ENCODE measurements around the gene LIN9.

The LIN9 gene

GRCh38 chr1:226353698-226354525, 44.9 kb upstream of the LIN9 start:
- TF ChIP-seq NFIC (IDR thresholded peaks at IDR 0.05) (no peak), TCF12 (IDR thresholded peaks at IDR 0.05; ENCODE audit: low read depth) (no peak), TAF1 (IDR thresholded peaks at IDR 0.05; ENCODE audit: low read depth) (no peak), RAD21 (IDR thresholded peaks at IDR 0.05; ENCODE audit: low read depth) (no peak), CEBPB (IDR thresholded peaks at IDR 0.05) (no peak), EP300 (IDR thresholded peaks at IDR 0.05; ENCODE audit: borderline replicate concordance) (no peak), MAX (IDR thresholded peaks at IDR 0.05) (no peak), YY1 (IDR thresholded peaks at IDR 0.05; ENCODE audit: low read depth) (no peak), FOXM1 (IDR thresholded peaks at IDR 0.05; ENCODE audit: borderline replicate concordance, low read depth) (no peak), EGR1 (IDR thresholded peaks at IDR 0.05) (no peak), CREB1 (IDR thresholded peaks at IDR 0.05; ENCODE audit: low read depth) (no peak), ZBTB7A (IDR thresholded peaks at IDR 0.05; ENCODE audit: low read depth) (no peak), TEAD4 (IDR thresholded peaks at IDR 0.05) (no peak)
- TF ChIP-seq, protein P1, sequence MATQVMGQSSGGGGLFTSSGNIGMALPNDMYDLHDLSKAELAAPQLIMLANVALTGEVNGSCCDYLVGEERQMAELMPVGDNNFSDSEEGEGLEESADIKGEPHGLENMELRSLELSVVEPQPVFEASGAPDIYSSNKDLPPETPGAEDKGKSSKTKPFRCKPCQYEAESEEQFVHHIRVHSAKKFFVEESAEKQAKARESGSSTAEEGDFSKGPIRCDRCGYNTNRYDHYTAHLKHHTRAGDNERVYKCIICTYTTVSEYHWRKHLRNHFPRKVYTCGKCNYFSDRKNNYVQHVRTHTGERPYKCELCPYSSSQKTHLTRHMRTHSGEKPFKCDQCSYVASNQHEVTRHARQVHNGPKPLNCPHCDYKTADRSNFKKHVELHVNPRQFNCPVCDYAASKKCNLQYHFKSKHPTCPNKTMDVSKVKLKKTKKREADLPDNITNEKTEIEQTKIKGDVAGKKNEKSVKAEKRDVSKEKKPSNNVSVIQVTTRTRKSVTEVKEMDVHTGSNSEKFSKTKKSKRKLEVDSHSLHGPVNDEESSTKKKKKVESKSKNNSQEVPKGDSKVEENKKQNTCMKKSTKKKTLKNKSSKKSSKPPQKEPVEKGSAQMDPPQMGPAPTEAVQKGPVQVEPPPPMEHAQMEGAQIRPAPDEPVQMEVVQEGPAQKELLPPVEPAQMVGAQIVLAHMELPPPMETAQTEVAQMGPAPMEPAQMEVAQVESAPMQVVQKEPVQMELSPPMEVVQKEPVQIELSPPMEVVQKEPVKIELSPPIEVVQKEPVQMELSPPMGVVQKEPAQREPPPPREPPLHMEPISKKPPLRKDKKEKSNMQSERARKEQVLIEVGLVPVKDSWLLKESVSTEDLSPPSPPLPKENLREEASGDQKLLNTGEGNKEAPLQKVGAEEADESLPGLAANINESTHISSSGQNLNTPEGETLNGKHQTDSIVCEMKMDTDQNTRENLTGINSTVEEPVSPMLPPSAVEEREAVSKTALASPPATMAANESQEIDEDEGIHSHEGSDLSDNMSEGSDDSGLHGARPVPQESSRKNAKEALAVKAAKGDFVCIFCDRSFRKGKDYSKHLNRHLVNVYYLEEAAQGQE (IDR thresholded peaks at IDR 0.05; ENCODE audit: low read depth): no peak
- TF ChIP-seq, protein P2, sequence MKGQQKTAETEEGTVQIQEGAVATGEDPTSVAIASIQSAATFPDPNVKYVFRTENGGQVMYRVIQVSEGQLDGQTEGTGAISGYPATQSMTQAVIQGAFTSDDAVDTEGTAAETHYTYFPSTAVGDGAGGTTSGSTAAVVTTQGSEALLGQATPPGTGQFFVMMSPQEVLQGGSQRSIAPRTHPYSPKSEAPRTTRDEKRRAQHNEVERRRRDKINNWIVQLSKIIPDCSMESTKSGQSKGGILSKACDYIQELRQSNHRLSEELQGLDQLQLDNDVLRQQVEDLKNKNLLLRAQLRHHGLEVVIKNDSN (IDR thresholded peaks at IDR 0.05): no peak

DNA sequence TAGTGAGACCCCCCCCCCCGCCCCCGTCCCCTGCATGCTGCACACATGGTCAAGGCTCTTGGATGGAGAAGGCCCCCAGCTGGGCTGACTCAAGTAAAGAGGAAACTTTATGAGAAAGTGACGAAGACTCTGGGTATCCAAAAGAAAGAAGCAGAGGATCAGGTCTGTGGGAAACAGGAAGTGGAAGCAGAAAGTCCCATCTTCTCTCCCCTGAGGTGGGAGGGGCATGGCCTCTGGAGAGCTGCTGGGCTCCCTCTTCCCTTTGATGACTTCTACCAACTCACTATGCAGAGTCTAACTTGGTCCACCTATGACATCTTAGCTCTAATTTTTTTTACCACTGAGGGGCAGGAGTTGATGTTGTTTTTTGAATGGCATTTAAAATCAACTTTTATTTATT, 42.7 kb upstream of the LIN9 start:
- TF ChIP-seq YY1 (IDR thresholded peaks at IDR 0.05; ENCODE audit: low read depth) (no peak), RAD21 (IDR thresholded peaks at IDR 0.05; ENCODE audit: low read depth) (no peak), CREB1 (IDR thresholded peaks at IDR 0.05; ENCODE audit: low read depth) (no peak), TCF12 (IDR thresholded peaks at IDR 0.05; ENCODE audit: low read depth) (no peak), ZBTB7A (IDR thresholded peaks at IDR 0.05; ENCODE audit: low read depth) (no peak), NFIC (IDR thresholded peaks at IDR 0.05) (no peak), TEAD4 (IDR thresholded peaks at IDR 0.05) (no peak), CEBPB (IDR thresholded peaks at IDR 0.05) (no peak), FOXM1 (IDR thresholded peaks at IDR 0.05; ENCODE audit: borderline replicate concordance, low read depth) (no peak), EP300 (IDR thresholded peaks at IDR 0.05; ENCODE audit: borderline replicate concordance) (no peak), TAF1 (IDR thresholded peaks at IDR 0.05; ENCODE audit: low read depth) (no peak), EGR1 (IDR thresholded peaks at IDR 0.05) (no peak), MAX (IDR thresholded peaks at IDR 0.05) (no peak)
- TF ChIP-seq, protein P2 (IDR thresholded peaks at IDR 0.05): no peak
- TF ChIP-seq, protein P1 (IDR thresholded peaks at IDR 0.05; ENCODE audit: low read depth): no peak

- TF ChIP-seq YY1 (IDR thresholded peaks at IDR 0.05; ENCODE audit: low read depth) (no peak), FOXM1 (IDR thresholded peaks at IDR 0.05; ENCODE audit: borderline replicate concordance, low read depth) (no peak), CREB1 (IDR thresholded peaks at IDR 0.05; ENCODE audit: low read depth) (no peak), EP300 (IDR thresholded peaks at IDR 0.05; ENCODE audit: borderline replicate concordance) (no peak), TEAD4 (IDR thresholded peaks at IDR 0.05) (no peak), TAF1 (IDR thresholded peaks at IDR 0.05; ENCODE audit: low read depth) (no peak), RAD21 (IDR thresholded peaks at IDR 0.05; ENCODE audit: low read depth) (no peak), EGR1 (IDR thresholded peaks at IDR 0.05) (no peak), NFIC (IDR thresholded peaks at IDR 0.05) (no peak), CEBPB (IDR thresholded peaks at IDR 0.05) (no peak), MAX (IDR thresholded peaks at IDR 0.05) (no peak), ZBTB7A (IDR thresholded peaks at IDR 0.05; ENCODE audit: low read depth) (no peak), TCF12 (IDR thresholded peaks at IDR 0.05; ENCODE audit: low read depth) (no peak)
- TF ChIP-seq, protein P2 (IDR thresholded peaks at IDR 0.05): no peak
- TF ChIP-seq, protein P1 (IDR thresholded peaks at IDR 0.05; ENCODE audit: low read depth): no peak
Measured at GRCh38 chr1:226350519-226350865, 41.5 kb upstream of the LIN9 start.
